HFF-Myc (cell line): ENCODE measurements around the gene PACRG.
"Not testable (repeated sequence)": the region's sequence is repeated elsewhere in the genome, so short reads cannot be mapped to it uniquely, and the experiment has no call there.

Experiments
- DNase-seq: peaks from one replicate; pipeline ENCODE4 v3.0.0-alpha.2; 2011; ENCODE audit warnings: low read depth; ENCODE audit errors: extremely low read depth
- H3K4me3 ChIP-seq: replicated peaks from 2 replicates; pipeline ENCODE4 v1.5.1; 2011; ENCODE audit warnings: low read depth, mild to moderate bottlenecking, control low read depth, low read length
- TF ChIP-seq, protein P1 (sequence below): IDR thresholded peaks from 2 replicates; pipeline ENCODE4 v1.5.1; 2012; ENCODE audit warnings: mild to moderate bottlenecking, low read depth, low read length, control low read depth; ENCODE audit errors: missing control alignments

Gene PACRG

DNA sequence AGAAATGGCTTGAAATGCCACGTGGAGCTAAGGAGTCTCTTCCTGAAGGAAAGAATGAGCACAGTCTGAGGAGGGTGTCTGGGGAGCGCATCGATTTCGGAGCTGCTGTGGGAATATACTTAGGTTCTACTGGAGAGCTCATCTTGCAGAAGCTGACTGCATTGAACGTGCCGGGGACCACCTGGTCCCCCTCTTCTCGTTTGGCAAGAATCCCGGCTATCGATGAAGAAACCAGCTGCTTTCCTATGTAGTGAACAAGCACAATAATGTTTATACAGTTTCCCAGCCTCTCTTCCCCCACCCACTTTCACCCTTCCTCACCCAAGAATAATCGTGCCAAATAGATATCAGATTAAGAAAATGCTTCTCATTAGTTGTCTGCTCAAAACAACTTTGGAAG is 242.5 kb downstream of the PACRG start:
- TF ChIP-seq, protein P1, sequence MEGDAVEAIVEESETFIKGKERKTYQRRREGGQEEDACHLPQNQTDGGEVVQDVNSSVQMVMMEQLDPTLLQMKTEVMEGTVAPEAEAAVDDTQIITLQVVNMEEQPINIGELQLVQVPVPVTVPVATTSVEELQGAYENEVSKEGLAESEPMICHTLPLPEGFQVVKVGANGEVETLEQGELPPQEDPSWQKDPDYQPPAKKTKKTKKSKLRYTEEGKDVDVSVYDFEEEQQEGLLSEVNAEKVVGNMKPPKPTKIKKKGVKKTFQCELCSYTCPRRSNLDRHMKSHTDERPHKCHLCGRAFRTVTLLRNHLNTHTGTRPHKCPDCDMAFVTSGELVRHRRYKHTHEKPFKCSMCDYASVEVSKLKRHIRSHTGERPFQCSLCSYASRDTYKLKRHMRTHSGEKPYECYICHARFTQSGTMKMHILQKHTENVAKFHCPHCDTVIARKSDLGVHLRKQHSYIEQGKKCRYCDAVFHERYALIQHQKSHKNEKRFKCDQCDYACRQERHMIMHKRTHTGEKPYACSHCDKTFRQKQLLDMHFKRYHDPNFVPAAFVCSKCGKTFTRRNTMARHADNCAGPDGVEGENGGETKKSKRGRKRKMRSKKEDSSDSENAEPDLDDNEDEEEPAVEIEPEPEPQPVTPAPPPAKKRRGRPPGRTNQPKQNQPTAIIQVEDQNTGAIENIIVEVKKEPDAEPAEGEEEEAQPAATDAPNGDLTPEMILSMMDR = no peak
- no peak for DNase-seq

DNA sequence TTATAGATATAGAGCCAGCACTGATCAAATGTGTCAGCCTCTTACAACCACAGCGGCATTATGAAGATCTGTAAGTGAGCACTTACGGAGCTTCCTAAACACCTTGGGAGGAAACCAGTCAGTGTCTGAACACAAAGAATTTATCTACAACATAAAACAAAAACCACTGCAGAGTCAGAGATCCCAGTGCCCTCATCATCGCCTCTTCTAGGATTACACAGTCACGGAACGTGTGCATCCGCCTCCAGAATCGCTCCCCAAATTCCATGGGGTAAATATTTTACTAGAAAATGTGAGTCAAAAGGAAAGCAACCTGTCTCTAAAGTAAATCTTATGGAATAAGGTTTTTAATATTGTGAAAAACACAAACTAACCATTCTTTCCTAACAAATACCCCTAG is 243.6 kb downstream of the PACRG start:
- no peak overlapping the region for H3K4me3 ChIP-seq
- TF ChIP-seq, protein P1 = no peak
- no peak for DNase-seq

More for the DNA sequence above, 242.5 kb downstream of the PACRG start:
- H3K4me3 ChIP-seq = no peak overlapping the region

DNA sequence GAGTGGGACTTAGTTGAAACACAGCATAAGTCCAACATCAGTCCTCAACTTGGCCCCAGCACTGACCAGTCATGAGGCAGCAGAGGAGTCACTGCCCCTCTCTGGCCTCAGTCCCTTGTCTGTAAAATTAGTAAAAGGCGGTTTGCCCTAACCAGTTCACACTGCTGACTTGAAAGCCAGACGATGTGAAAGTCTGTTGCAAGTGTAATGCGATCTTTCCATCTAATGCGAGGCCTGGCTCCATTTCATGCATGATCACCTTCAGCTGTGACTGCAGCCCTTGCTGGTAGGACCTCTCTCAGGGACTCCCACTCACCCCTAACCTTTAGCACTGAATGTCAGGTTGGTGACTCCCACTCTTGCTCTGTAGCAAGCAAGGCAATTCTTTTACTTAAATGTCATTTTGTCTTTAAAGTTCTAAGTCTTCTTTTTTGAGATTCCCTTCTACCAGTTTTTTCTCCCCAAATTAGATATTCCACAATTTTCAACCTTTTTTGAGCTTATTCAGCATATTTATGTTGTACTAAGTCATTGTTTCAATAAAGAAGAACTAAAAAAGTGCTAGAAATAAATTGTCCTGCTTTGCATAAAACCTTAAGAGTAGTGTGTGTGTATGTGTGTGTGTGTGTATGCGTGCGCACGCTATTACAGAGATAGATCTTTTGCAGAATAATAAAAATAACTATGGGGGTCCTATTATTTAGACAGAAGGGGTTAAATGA is 245.5 kb downstream of the PACRG start:
- H3K4me3 ChIP-seq = no peak overlapping the region
- no peak for DNase-seq
- TF ChIP-seq, protein P1 = no peak

DNA sequence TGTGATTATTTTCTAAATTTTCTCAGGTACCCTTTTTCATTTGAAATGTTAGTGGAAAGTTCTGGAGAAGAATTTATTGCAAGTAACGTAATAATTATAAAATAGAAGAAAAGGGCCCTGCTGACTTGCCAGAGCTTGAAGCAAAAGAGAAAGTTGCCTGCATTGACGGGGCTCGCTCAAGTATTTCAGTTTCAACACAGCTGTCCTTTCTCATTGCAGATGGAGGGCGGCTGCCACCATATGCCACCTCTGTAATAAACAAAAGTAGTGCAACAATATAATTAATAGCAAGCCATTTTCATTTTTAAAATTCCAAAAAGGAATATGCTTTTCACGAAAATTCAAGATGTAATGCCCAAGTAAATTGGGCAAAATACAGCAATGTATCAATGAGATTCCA is 246.2 kb downstream of the PACRG start:
- H3K4me3 ChIP-seq = no peak overlapping the region
- no peak for DNase-seq
- TF ChIP-seq, protein P1 = no peak

DNA sequence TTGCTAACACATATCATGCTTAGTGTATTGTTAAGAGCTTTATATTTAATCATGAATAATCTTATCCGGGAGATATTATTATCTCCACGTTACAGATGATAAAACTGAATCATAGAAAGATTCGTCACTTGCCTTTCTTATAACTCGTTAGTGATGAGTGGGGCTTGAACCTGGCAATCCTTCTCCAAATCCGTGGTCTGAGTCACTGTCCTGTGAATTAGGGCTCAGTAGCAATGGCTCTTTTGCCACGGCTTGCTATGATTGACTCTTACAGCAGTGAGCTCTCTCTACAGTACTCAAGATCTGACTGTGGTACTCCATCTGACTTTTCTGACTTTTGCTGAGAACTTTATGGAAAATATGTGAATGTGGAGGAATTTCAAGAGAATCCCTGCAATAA is 246.9 kb downstream of the PACRG start:
- TF ChIP-seq, protein P1 = no peak
- H3K4me3 ChIP-seq = no peak overlapping the region
- DNase-seq = no peak

DNA sequence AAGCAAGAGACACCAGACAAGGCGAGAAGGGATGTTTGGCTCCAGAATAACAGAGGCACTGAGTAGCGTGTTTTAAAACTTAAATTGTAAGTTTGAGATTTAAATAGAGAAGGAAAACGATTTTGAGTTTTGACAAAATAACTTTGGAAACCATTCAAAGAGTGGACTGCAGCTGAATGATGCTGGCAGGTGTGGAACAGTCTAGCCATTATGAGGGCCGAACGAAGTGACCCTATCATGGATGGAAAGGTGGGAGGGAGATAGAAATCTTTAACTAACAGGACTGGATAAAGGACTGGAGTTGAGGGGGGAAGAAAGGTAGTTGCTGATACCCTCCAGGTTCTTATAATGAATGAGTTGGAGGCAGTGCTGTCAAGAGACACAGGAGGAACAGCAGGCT is 248.4 kb downstream of the PACRG start:
- no peak overlapping the region for H3K4me3 ChIP-seq
- TF ChIP-seq, protein P1 = no peak
- no peak for DNase-seq

DNA sequence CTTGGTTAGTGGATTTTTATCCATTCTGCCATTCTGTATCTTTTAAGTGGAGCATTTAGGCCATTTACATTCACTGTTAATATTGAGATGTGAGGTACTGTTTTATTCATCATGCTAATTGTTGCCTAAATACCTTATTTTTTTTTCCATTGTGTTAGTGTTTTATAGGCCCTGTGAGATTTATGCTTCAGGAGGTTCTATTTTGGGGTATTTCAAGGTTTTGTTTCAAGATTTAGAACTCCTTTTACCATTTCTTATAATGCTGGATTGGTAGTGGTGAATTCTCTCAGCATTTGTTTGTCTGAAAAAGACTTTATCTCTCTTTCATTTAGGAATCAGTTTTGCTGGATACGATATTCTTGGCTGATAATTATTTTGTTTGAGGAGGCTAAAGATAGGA is 255.5 kb downstream of the PACRG start:
- not testable (repeated sequence) for DNase-seq, H3K4me3 ChIP-seq
